ENCODE results near the gene ACO1. TPM values are rescaled to one million over a fixed set of nuclear protein-coding genes. Genes with fewer than 3 reads are reported as not detected.
A peak's percentile ranks its signal among the peaks of the same experiment; 100 is the strongest.

Gene ACO1
- total and polyA plus RNA-seq, 4 donors, result 41.3 to 78.5 (median 59.5) TPM

GRCh38 chr9:32405506-32405905, 21.1 kb downstream of the ACO1 start:
- WGBS, result 82% methylated on average over 2 of the region's 2 CpGs
- no peaks in the 10 kb centered on the region for H3K27me3 ChIP-seq (ENCODE audit: control insufficient read depth in 4 of 4, insufficient read depth in 4 of 4, low read length in 3 of 4)
- H3K9me3 ChIP-seq (ENCODE audit: control insufficient read depth in 4 of 4, low read length in 3 of 4), result no peaks in the 10 kb centered on the region
- peaks cover 6 to 37% (median 27%) of the 10 kb centered on the region in 4 donors for H3K4me1 ChIP-seq (ENCODE audit: control insufficient read depth in 4 of 4, insufficient read depth in 4 of 4, low read length in 3 of 4)
- peak overlapping the region; percentile 75 to 94 for H3K27ac ChIP-seq (ENCODE audit: low read depth in 1 of 2, low read length in 2 of 2)
- H3K36me3 ChIP-seq (ENCODE audit: control insufficient read depth in 4 of 4, insufficient read depth in 3 of 4, low read depth in 1 of 4, low read length in 3 of 4), result peaks cover 20 to 42% (median 34%) of the 10 kb centered on the region in 4 donors
- no peak overlapping the region for H3K4me3 ChIP-seq (ENCODE audit: low read depth in 1 of 3, low read length in 3 of 3)
- no peak for DNase-seq (ENCODE audit: low spot score)
- H3K9ac ChIP-seq (ENCODE audit: low read depth in 1 of 2, low read length in 2 of 2), result peak overlapping the region in 1 of 2 donors; percentile 84
- no peak for TF ChIP-seq JUND (IDR thresholded peaks at IDR 0.05)
- TF ChIP-seq REST (IDR thresholded peaks at IDR 0.05), result no peak
- TF ChIP-seq RAD21 (IDR thresholded peaks at IDR 0.05), result no peak
- TF ChIP-seq CTCF (IDR thresholded peaks at IDR 0.05; ENCODE audit: low read depth, low read length, missing input control), result no peak
- no peak for TF ChIP-seq NR2F2 (IDR thresholded peaks at IDR 0.05)
- no peak for TF ChIP-seq EGR1 (IDR thresholded peaks at IDR 0.05; ENCODE audit: low read depth in 2 of 2)
- no peak for TF ChIP-seq SP1 (IDR thresholded peaks at IDR 0.05)
- TF ChIP-seq ATF3 (IDR thresholded peaks at IDR 0.05), result no peak
- no peak for TF ChIP-seq MAX (IDR thresholded peaks at IDR 0.05)
- TF ChIP-seq GABPA (IDR thresholded peaks at IDR 0.05 in 1 of 2, conservative IDR thresholded peaks at IDR 0.05 in 1 of 2), result no peak
- no peak for TF ChIP-seq YY1 (IDR thresholded peaks at IDR 0.05)
- no peak for TF ChIP-seq ZBTB33 (IDR thresholded peaks at IDR 0.05)
- no peak for TF ChIP-seq TAF1 (conservative IDR thresholded peaks at IDR 0.05)
- TF ChIP-seq HNF4A (conservative IDR thresholded peaks at IDR 0.05), result no peak
- TF ChIP-seq HNF4G (IDR thresholded peaks at IDR 0.05), result no peak
- TF ChIP-seq RXRA (IDR thresholded peaks at IDR 0.05), result no peak
- TF ChIP-seq FOXA1 (IDR thresholded peaks at IDR 0.05), result no peak
- TF ChIP-seq FOXA2 (IDR thresholded peaks at IDR 0.05), result no peak

All from liver (tissue), 9 donors.